Caco-2 (cell line): Measurements from ENCODE around the gene HDDC2. TPM values are rescaled to one million over a fixed set of nuclear protein-coding genes. Genes with fewer than 3 reads are reported as not detected.

Experiments used
- BruUV-seq: library from RNA; stranded (reverse); fragments of 400-500 nt; replicated peaks from 2 replicates; lab custom pipeline; 2021; lab: Mats Ljungman, UMichigan
- CTCF ChIA-PET: fragments of 300-600 bp; sonication (Branson Sonifier 250); formaldehyde crosslinking; loops from one replicate; lab custom pipeline; 2022; ENCODE audit warnings: antibody characterized with exemption; lab: Charles Lee
- POLR2A ChIA-PET: fragments of 300-600 bp; sonication (Branson Sonifier 250); formaldehyde crosslinking; loops from one replicate; lab custom pipeline; 2022; ENCODE audit warnings: antibody characterized with exemption; lab: Charles Lee
- DNase-seq, 2 experiments: peaks; one replicate each; pipeline versions ENCODE4 v3.0.0 to v3.0.0-alpha.2; 2020 to 2022
- H3K27me3 ChIP-seq: replicated peaks from 2 replicates; pipeline ENCODE4 v1.6.0; 2011; ENCODE audit warnings: low read length; ENCODE audit not compliant: control insufficient read depth, insufficient read depth
- H3K36me3 ChIP-seq: 2 replicates; pipeline ENCODE4 v1.5.1; 2011; ENCODE audit warnings: low read length; ENCODE audit not compliant: control insufficient read depth, insufficient read depth
- H3K4me1 ChIP-seq: fragments of 250-450 bp; sonication (Bioruptor Pico); 2 replicates; pipeline ENCODE4 v1.5.1; 2020; ENCODE audit warnings: mild to moderate bottlenecking
- H3K4me3 ChIP-seq: 2 replicates; pipeline ENCODE4 v1.5.1; 2011; ENCODE audit warnings: low read depth, mild to moderate bottlenecking, control low read depth, low read length
- H3K9me3 ChIP-seq: fragments of 250-450 bp; sonication (Bioruptor Pico); 2 replicates; pipeline ENCODE4 v1.5.1; 2020; ENCODE audit warnings: mild to moderate bottlenecking, moderate library complexity
- H3K27ac Mint-ChIP-seq: one replicate; pipeline ENCODE4 v1.8.0; 2022; ENCODE audit warnings: mixed read lengths; ENCODE audit not compliant: unreplicated experiment
- H3K27me3 Mint-ChIP-seq: one replicate; pipeline ENCODE4 v1.8.0; 2022; ENCODE audit warnings: mixed read lengths; ENCODE audit not compliant: insufficient read depth, unreplicated experiment
- H3K36me3 Mint-ChIP-seq: one replicate; pipeline ENCODE4 v1.8.0; 2022; ENCODE audit warnings: mild to moderate bottlenecking, mixed read lengths; ENCODE audit not compliant: insufficient read depth, unreplicated experiment
- H3K4me1 Mint-ChIP-seq: one replicate; pipeline ENCODE4 v1.8.0; 2022; ENCODE audit warnings: low read depth, mixed read lengths; ENCODE audit not compliant: unreplicated experiment
- H3K4me3 Mint-ChIP-seq: one replicate; pipeline ENCODE4 v1.8.0; 2022; ENCODE audit warnings: mild to moderate bottlenecking, moderate library complexity, mixed read lengths; ENCODE audit not compliant: unreplicated experiment
- H3K9me3 Mint-ChIP-seq: one replicate; pipeline ENCODE4 v1.8.0; 2022; ENCODE audit warnings: mixed read lengths; ENCODE audit not compliant: unreplicated experiment
- CTCF ChIP-seq, 2 experiments: fragments of 200-600 bp in 1 of 2; IDR thresholded peaks; 1 replicate in 1 of 2; 2 replicates in 1 of 2; pipeline versions ENCODE4 v1.5.1 to v1.8.0; 2011 to 2022; ENCODE audit warnings: antibody characterized with exemption in 1 of 2, control low read depth in 1 of 2, inconsistent platforms in 1 of 2, low read depth in 1 of 2, low read length in 1 of 2, mild to moderate bottlenecking in 1 of 2, moderate library complexity in 1 of 2; ENCODE audit not compliant: insufficient read depth in 1 of 2, severe bottlenecking in 1 of 2, unreplicated experiment in 1 of 2
- intact Hi-C: fragments of 100-400 bp; cut with micrococcal nuclease; formaldehyde crosslinking; loops from one replicate; pipeline ENCODE4 v1.10.0; 2022; ENCODE audit not compliant: unreplicated experiment
- total RNA-seq: library from RNA; stranded (reverse); gene quantifications from 2 replicates; pipeline ENCODE4 v1.2.3, GENCODE V29; 2022

Gene HDDC2
- total RNA-seq, 1 experiment from 2014 or later = 66.5 TPM

GRCh38 chr6:125231133-125231532 is 70.6 kb downstream of the HDDC2 start:
- Mint-ChIP-seq H3K4me1 (peaks cover 17% of the 10 kb centered on the region), H3K9me3 (no peaks in the 10 kb centered on the region), H3K36me3 (peaks cover 6% of the 10 kb centered on the region), H3K4me3 (no peak overlapping the region), H3K27me3 (no peaks in the 10 kb centered on the region), H3K27ac (no peak overlapping the region)
- DNase-seq = no peak
- H3K4me3 ChIP-seq = no peak overlapping the region
- CTCF ChIA-PET = no interaction called here
- POLR2A ChIA-PET = no interaction called here
- peaks cover 6% of the 10 kb centered on the region; the same call in 1 of the 2 replicates for H3K4me1 ChIP-seq
- H3K9me3 ChIP-seq = no peaks in the 10 kb centered on the region
- no peaks in the 10 kb centered on the region for H3K36me3 ChIP-seq
- TF ChIP-seq CTCF (IDR thresholded peaks at IDR 0.05; ENCODE audit: insufficient read depth in 1 of 2, low read depth in 1 of 2, low read length in 1 of 2, severe bottlenecking in 1 of 2, unreplicated experiment in 1 of 2) = no peak
- intact Hi-C loops = no loop called here
- BruUV-seq = no TSS peak
- no peaks in the 10 kb centered on the region for H3K27me3 ChIP-seq

GRCh38 chr6:125230674-125231073 is 71.1 kb downstream of the HDDC2 start:
- ChIA-PET POLR2A (no interaction called here), CTCF (no interaction called here)
- no peak overlapping the region for H3K4me3 ChIP-seq
- H3K27me3 ChIP-seq = no peaks in the 10 kb centered on the region
- H3K27ac Mint-ChIP-seq = no peak overlapping the region
- no peaks in the 10 kb centered on the region for H3K27me3 Mint-ChIP-seq
- peaks cover 6% of the 10 kb centered on the region; the same call in 1 of the 2 replicates for H3K4me1 ChIP-seq
- no peak for DNase-seq
- H3K9me3 ChIP-seq = no peaks in the 10 kb centered on the region
- H3K9me3 Mint-ChIP-seq = no peaks in the 10 kb centered on the region
- TF ChIP-seq CTCF (IDR thresholded peaks at IDR 0.05; ENCODE audit: insufficient read depth in 1 of 2, low read depth in 1 of 2, low read length in 1 of 2, severe bottlenecking in 1 of 2, unreplicated experiment in 1 of 2) = no peak
- no peaks in the 10 kb centered on the region for H3K36me3 ChIP-seq
- H3K36me3 Mint-ChIP-seq = peaks cover 6% of the 10 kb centered on the region
- intact Hi-C loops = no loop called here
- no TSS peak for BruUV-seq
- H3K4me3 Mint-ChIP-seq = no peak overlapping the region
- H3K4me1 Mint-ChIP-seq = peaks cover 17% of the 10 kb centered on the region

GRCh38 chr6:125228981-125229479 is 72.7 kb downstream of the HDDC2 start:
- Histone ChIP-seq H3K27me3 (no peaks in the 10 kb centered on the region), H3K9me3 (no peaks in the 10 kb centered on the region), H3K4me1 (peaks cover 6% of the 10 kb centered on the region; the same call in 1 of the 2 replicates), H3K4me3 (no peak overlapping the region), H3K36me3 (no peaks in the 10 kb centered on the region)
- Mint-ChIP-seq H3K9me3 (no peaks in the 10 kb centered on the region), H3K36me3 (peaks cover 6% of the 10 kb centered on the region), H3K4me1 (peaks cover 24% of the 10 kb centered on the region), H3K27me3 (no peaks in the 10 kb centered on the region), H3K4me3 (no peak overlapping the region), H3K27ac (no peak overlapping the region)
- CTCF ChIA-PET = no interaction called here
- no peak for TF ChIP-seq CTCF (IDR thresholded peaks at IDR 0.05; ENCODE audit: insufficient read depth in 1 of 2, low read depth in 1 of 2, low read length in 1 of 2, severe bottlenecking in 1 of 2, unreplicated experiment in 1 of 2)
- DNase-seq = no peak
- intact Hi-C loops = no loop called here
- POLR2A ChIA-PET = no interaction called here
- no TSS peak for BruUV-seq
